Measurements from ENCODE around the gene CDH7.

CDH7 gene, protein sequence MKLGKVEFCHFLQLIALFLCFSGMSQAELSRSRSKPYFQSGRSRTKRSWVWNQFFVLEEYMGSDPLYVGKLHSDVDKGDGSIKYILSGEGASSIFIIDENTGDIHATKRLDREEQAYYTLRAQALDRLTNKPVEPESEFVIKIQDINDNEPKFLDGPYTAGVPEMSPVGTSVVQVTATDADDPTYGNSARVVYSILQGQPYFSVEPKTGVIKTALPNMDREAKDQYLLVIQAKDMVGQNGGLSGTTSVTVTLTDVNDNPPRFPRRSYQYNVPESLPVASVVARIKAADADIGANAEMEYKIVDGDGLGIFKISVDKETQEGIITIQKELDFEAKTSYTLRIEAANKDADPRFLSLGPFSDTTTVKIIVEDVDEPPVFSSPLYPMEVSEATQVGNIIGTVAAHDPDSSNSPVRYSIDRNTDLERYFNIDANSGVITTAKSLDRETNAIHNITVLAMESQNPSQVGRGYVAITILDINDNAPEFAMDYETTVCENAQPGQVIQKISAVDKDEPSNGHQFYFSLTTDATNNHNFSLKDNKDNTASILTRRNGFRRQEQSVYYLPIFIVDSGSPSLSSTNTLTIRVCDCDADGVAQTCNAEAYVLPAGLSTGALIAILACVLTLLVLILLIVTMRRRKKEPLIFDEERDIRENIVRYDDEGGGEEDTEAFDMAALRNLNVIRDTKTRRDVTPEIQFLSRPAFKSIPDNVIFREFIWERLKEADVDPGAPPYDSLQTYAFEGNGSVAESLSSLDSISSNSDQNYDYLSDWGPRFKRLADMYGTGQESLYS

GRCh38 chr18:65750389-65751154 lies at the start of gene CDH7:
TSS of gene CDH7 (plus strand) at chr18:65751012. CDS start at chr18:65762843, 11,831 bp downstream.
- no peak for DNase-seq

GRCh38 chr18:65704046-65704445 lies 46.8 kb upstream of the CDH7 start:
- DNase-seq = no peak

DNA sequence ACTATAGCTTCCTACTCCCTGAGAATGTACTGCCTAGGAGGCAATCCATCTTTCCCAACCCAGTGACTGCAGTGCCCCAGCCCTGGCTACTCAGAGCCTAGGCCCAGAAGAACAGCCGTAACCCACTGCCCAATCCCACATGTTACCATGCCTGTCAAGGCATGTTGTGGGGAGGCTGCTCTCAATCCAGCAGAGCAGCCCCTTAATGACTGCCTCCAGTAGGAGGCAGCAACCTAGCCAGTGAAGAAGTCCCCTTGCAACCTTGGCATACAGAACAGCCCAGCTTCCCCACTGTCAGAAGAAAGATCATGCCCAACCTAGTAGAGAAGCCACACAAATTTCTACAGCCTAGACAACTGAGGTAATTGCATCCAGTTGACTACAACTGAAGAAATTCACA lies 44.2 kb upstream of the CDH7 start:
- DNase-seq = no peak

DNA sequence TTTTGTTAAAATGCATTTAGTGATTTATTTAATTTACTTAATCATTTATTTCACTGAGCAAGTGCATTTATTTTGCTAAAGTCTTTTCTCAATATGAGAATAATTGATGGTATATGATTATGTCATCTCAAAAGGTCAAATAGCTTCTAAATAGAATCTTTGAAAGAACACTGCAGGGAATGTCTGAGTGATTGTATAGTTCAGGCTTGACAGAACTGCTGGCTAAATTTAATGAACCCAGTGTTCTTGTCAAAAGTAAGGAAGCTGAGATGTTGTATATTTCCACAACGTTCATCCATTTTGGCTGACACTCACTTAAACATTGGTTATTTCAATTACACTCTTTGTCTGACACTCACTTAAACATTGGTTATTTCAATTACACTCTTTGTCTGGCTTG lies 39.3 kb upstream of the CDH7 start:
- DNase-seq = no peak

DNA sequence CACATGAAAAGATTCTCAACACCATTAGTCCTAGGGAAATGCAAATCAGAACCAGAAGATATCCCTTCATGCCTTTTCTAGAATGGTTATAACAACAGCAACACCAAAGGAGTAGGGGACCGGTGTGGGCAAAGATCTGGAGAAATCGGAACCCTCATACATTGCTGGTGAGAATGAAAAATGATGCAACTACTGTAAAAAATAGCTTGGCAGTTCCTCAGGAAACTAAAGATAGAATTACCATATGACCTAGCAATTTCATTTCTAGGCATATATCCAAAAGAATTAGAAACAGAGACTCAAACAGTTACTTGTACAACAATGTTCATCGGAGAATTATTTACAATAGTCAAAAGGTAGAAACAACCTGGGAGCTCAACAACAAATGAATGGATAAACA lies 29.2 kb upstream of the CDH7 start:
- DNase-seq = no peak

DNA sequence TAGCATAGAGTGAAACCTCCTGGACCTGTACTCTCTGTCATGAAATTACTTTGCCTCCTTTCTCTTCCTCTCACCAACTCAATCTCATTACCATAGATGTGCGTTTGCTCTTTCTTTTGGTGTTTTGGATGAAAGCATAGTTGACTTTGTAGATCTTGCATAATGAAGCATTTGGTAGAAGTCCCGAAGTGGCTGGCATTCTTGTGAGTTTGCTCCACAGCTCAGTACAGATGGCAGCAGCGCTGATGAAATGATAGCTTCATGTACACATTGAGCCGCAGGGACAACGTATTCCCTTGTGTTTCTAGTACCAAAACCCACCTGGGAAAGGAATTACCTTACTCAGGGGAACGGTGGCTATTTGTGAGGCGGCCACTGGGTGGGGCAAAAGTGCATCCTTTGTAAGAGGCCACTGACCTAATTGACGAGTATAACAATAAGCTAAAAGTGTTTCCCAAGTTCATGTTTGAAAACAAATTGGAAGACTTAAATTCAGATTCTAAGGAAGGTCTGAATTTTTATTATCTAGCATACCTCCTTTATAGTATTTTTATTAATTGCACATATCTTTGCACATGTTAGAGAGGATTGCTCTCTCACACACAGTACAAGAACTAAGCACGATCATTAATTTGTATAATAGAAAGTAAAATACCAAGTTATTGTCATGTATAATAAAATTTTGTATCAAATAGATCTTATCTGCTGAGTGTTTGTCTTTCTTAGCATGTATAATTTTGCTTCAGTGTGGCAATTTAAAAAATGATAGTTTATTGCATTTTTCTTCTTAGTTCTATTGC lies 25.4 kb upstream of the CDH7 start:
- peak in 1 of 2 experiments; percentile 1 for DNase-seq

GRCh38 chr18:65735155-65735554 lies 15.7 kb upstream of the CDH7 start:
- no peak for DNase-seq

GRCh38 chr18:65737471-65737955 lies 13.3 kb upstream of the CDH7 start:
- DNase-seq = no peak

DNA sequence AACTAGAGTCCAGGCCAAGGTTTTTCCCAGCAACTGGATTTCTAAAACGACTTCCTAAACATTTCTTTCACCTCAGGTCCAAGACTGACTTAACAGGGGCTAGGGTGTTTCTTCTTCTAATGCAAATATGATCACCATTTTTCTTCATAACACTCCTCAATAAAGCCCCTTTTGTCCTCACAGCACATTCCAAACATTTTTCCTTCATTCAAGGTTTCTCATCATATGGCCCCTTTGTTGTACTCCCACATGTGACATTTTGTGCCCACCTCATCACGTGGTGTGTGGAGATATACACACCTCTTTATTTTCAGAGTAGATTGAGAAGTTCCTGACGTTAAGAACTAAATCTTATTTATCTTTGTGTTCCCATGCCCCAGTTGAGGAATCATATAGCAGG lies 3.9 kb upstream of the CDH7 start:
- DNase-seq = no peak

DNA sequence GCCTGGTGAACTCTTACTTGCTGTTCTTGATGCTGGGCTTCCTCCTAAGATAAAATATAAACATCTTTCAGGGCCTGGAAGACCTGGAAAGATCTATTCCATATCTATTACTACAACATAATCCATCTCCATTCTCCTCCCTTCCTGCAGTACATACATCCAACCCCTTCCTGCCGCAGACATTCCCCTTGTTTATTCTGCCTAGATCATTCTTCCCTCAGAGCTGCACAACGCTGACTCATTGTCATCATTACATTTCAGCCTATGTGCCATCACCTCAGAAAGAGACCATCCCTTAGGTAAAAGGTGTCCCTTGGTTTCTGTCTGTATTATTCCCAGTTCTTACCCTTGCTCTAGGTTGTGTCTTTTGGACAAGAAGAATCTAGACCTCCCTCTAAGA lies 2.5 kb upstream of the CDH7 start:
- DNase-seq = no peak

- no peak for DNase-seq
Observed at GRCh38 chr18:65749841-65750240, 971 bp upstream of the CDH7 start.

DNA sequence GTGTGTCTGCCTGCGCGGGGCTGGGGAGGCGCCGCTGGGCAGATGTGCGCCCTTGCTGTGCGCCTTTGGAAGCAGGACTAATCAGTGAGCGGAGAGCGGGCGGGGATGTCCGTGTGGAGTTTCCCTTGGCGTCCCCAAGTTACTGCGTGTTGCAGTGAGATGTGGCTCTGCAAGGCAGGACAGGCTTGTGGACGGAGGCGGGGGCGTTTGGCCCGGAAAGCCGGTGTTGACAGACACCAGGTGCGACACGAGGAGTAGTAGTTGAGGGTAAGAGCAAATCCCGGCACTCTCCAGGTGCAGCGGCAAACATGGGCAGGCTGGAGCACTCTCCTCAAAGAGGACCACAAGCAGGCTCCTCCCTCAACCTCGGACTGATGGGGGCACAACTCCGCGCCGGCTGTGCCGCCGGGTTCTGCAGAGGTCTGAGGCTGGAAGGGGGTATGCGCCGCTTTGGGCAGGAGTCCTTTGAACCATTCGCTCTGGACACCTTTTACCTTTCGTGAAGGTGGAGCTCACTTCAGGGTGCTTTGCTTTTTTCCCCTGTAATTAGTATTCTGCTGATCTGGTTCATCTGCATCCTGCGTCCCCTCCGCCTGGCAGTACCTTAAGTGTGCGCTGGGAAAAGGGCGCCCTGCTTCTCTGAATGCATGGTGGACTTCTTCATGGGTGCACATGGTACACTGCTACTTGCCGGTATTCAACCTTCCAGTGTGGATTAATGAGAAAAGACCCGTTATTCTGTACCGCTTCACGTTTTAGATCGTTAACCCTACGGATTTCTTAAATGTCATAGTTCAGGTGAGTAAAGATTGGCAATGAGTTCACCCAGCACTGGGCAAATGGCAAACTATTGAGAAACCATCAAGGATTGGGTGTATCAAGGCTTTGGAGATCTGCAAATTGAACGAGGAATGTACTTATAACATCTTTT lies 608 bp downstream of the CDH7 start:
- DNase-seq = no peak

DNA sequence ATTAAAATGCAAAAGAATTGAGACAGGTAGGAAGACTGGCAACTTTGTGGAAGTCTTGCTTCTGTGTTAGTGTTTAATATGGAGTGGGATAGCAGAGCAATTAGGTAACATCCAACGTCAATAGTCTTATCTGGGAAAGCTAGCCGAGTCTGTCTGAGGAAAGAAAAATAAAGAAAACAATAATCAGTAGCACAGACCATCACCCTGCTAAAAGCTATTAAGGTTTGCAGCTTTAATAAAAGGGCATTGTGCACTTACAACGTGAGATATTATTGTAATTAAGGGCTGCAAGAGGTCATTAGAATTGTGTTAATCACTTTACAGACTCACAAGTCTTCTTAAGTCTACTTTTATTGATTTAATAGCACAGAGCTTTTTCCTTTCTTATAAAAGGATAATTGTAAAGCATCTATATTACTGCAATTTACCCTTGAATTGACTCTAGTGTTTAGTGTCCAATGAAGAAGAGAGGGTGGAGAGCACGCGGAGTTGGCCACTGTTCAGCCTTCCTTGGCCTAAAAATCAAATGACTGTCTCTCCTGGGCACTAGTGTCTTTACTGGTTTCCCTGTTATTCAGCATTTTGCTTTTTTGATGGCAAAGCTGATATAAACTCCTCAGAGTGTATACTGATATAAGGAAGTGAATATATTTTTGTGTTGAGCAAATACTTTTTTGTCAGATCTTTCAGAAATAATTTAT lies 2.0 kb downstream of the CDH7 start:
- no peak for DNase-seq

- peak; percentile 29 to 32 for DNase-seq
Observed at GRCh38 chr18:65753520-65753919, 2.7 kb downstream of the CDH7 start.

- no peak for DNase-seq
Observed at GRCh38 chr18:65754121-65754520, 3.3 kb downstream of the CDH7 start.

DNA sequence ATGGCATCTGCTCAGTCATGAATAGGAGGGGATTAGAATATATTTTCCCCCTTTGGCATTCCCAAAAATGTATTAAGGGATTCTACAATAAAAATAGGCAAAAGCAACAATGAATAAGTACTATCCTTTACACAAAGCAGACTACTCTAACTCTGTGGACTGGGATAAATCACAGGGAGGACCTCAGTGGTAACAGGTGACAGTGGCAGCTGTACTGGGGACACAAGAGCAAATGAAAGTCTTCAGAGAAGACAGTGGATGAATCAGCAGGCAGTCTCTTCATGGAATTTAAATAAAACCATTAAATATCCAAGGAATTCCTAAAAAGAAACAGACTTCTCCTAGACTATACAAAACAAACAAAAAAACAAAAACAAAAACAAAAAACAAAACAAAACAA lies 4.8 kb downstream of the CDH7 start:
- no peak for DNase-seq

DNA sequence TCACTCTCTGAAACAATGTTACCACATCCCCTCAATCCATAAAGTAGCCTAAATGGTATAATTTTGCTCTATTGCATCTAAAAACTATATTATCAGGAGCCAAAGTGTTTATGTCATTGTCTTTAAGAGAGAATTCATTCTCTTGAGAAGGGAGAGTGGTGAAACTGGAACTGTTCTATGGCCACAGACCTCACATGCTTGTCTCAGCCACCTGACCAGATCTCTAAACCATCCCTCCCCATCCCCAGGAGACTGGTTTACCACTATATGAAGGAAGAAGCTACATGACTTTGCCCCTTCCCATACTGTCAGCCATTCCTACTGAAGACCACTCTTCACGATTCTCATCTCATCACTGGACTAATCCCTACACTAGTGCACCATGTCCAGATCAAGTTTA lies 9.6 kb downstream of the CDH7 start:
- no peak for DNase-seq

GRCh38 chr18:65761636-65762295 lies 11.0 kb downstream of the CDH7 start:
- no peak for DNase-seq

GRCh38 chr18:65762556-65762955 lies 11.7 kb downstream of the CDH7 start:
- DNase-seq = no peak

GRCh38 chr18:65767406-65767805 lies 16.6 kb downstream of the CDH7 start:
- no peak for DNase-seq
